ENCODE data around the gene NFIA. TPM values are rescaled to one million over a fixed set of nuclear protein-coding genes. Genes with fewer than 3 reads are reported as not detected.

Gene NFIA
- total RNA-seq, 4 donors from 2014 or later, result 32.0 to 160 (median 32.9) TPM

DNA sequence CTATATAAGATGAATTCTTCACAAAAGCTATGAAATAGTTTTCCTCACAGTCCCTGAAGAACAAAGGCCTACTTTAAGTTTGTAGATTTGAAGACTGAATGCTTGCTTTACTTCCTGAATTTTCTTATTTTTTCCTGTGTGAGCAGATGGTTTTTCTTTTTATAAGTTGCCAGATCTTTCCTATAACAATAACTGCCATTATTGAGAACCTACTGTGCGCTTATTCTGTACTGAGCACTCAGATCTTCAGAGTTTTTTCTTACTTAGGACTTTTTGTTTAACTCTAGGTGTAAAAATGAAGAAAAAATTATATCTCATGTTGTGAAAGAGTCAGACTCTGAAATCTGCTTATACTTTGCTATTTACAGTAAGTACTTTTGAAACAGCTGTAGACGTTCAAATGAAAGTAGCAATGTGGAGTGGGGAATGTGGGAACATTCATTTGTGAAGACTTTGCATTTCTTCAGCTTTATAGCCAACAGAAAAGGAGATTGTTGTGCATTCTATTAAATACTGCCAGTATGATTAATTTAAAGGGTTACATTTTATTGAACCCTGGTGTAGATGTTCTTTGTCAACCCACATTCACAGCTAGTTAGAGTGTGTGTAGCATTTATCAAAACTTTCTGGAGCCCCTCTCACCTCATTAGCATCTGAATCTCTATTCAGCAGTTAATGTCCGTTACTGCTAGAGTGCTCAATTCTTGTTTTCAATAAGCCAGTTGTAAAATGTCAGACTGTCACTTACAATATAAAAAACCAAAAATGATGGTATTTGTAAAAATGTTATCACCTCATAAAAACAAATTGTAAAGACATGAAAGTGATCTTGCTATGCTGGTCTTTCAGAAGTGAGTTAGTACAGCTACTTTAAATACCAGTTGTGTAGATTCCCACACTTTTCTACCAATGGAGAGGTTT, 29.0 kb downstream of the NFIA start:
- no peak for DNase-seq
- Histone ChIP-seq H3K27me3 (no peaks in the 10 kb centered on the region), H3K4me3 (no peak overlapping the region), H3K9me3 (no peaks in the 10 kb centered on the region), H3K36me3 (no peaks in the 10 kb centered on the region), H3K4me1 (no peaks in the 10 kb centered on the region), H3K27ac (no peak overlapping the region)
- no peak for TF ChIP-seq POLR2A (IDR thresholded peaks at IDR 0.05)
- TF ChIP-seq, protein P1, sequence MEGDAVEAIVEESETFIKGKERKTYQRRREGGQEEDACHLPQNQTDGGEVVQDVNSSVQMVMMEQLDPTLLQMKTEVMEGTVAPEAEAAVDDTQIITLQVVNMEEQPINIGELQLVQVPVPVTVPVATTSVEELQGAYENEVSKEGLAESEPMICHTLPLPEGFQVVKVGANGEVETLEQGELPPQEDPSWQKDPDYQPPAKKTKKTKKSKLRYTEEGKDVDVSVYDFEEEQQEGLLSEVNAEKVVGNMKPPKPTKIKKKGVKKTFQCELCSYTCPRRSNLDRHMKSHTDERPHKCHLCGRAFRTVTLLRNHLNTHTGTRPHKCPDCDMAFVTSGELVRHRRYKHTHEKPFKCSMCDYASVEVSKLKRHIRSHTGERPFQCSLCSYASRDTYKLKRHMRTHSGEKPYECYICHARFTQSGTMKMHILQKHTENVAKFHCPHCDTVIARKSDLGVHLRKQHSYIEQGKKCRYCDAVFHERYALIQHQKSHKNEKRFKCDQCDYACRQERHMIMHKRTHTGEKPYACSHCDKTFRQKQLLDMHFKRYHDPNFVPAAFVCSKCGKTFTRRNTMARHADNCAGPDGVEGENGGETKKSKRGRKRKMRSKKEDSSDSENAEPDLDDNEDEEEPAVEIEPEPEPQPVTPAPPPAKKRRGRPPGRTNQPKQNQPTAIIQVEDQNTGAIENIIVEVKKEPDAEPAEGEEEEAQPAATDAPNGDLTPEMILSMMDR (IDR thresholded peaks at IDR 0.05), result no peak

DNA sequence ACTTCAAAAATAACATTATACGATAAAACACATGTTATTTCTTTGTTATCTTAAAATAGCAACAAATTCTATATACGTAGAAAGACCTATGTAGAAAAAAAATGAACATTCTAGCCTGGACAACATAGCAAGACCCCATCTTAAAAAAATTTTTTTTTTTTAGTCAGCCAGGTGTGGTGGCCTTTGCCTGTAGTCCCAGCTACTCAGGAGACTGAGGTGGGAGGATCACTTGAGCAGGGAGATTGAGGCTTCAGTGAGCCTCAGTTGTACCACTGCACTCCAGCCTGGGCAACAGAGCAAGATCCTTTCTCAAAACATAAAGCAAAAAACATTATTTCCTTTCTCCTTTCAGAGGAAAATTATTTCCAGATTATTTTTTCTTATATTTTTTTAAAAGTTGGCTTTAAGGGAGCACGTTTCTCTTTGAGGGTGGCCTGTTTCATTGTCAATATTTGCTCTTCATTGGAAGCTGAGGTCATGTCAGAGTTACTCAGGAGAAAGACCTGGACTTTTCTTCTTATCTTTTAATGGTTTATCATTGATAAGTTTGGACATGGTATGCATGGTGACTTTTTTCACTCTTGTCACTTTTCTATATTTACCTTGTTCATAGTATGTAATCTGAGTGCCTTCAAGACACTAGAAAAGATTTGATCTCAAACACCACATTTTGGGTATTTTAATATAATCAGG, 32.0 kb downstream of the NFIA start:
- H3K4me1 ChIP-seq, result peaks cover 0 to 8% (median 0%) of the 10 kb centered on the region in 4 donors
- H3K27ac ChIP-seq, result no peak overlapping the region
- no peaks in the 10 kb centered on the region for H3K27me3 ChIP-seq
- TF ChIP-seq, protein P1 (IDR thresholded peaks at IDR 0.05), result no peak
- no peak for TF ChIP-seq POLR2A (IDR thresholded peaks at IDR 0.05)
- H3K4me3 ChIP-seq, result no peak overlapping the region
- no peak for DNase-seq
- H3K36me3 ChIP-seq, result no peaks in the 10 kb centered on the region
- no peaks in the 10 kb centered on the region for H3K9me3 ChIP-seq

DNA sequence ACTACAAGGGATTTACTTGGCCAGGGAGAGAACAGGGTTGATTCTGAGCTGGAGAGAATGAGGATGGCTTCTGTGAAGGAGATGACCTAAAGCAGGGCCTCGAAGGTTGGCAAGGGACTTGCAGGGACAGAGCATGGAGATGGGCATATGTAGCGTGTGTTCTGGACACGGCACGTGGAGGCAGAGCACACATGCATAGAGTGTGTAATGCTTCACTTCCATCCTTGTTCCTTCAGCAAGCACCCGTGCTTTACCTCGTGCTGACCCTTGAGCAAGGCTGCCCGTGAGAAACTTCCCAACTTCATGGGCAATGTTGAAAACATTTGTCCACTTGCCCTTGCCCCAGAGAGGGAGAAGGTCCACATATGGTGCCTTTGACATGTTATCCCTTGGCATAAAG, 33.1 kb downstream of the NFIA start:
- no peak overlapping the region for H3K27ac ChIP-seq

DNA sequence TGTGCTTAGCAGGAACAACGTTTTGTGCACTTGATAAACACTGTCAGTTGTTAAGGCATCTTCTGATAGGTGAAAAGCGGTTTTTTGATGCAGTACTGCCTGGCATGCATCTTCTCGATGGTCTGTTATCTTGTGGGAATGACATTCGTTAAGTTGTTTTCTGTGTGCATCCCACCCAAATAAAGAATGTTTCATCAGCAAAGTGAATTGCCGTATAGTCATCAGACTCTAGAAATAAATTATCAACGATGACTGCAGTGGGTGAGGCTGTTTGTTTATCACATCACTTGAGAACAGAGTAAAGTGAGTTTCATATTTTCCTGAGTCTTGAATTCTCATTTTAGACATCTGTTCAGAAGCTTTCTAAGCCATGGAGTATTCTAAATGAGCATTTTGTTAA, 34.1 kb downstream of the NFIA start:
- peaks cover 0 to 21% (median 0%) of the 10 kb centered on the region in 4 donors for H3K4me1 ChIP-seq
- H3K4me3 ChIP-seq, result no peak overlapping the region
- DNase-seq, result no peak
- no peaks in the 10 kb centered on the region for H3K27me3 ChIP-seq
- no peak overlapping the region for H3K27ac ChIP-seq
- H3K9me3 ChIP-seq, result no peaks in the 10 kb centered on the region
- H3K36me3 ChIP-seq, result no peaks in the 10 kb centered on the region
- TF ChIP-seq, protein P1 (IDR thresholded peaks at IDR 0.05), result no peak
- TF ChIP-seq POLR2A (IDR thresholded peaks at IDR 0.05), result no peak

More for the DNA sequence above, 33.1 kb downstream of the NFIA start:
- no peak for TF ChIP-seq POLR2A (IDR thresholded peaks at IDR 0.05)
- TF ChIP-seq, protein P1 (IDR thresholded peaks at IDR 0.05), result no peak
- H3K36me3 ChIP-seq, result no peaks in the 10 kb centered on the region
- no peak for DNase-seq
- no peak overlapping the region for H3K4me3 ChIP-seq
- no peaks in the 10 kb centered on the region for H3K9me3 ChIP-seq
- H3K27me3 ChIP-seq, result no peaks in the 10 kb centered on the region
- peaks cover 0 to 19% (median 0%) of the 10 kb centered on the region in 4 donors for H3K4me1 ChIP-seq

DNA sequence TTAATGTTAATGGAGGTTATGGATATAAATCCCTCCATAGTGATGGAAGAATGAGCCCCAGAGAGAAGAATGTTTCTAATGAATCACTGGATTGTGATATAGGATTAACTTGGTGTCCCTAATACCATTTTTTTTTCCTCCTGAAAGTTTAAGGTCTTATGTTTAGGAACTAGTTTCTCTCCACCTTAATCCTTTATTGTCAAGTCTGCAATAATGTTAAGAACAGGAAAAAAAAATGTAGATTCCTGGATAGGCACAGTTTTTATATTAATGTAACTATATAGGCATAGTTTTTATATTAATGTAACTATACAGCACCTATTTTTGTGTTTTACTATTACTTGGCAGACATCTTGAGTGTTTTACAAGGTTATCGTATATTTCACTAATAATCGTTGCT, 34.9 kb downstream of the NFIA start:
- no peaks in the 10 kb centered on the region for H3K27me3 ChIP-seq
- H3K4me3 ChIP-seq, result no peak overlapping the region
- TF ChIP-seq, protein P1 (IDR thresholded peaks at IDR 0.05), result no peak
- no peak for TF ChIP-seq POLR2A (IDR thresholded peaks at IDR 0.05)

More for the DNA sequence above, 34.9 kb downstream of the NFIA start:
- DNase-seq, result no peak
- Histone ChIP-seq H3K4me1 (peaks cover 0 to 21% (median 0%) of the 10 kb centered on the region in 4 donors), H3K36me3 (no peaks in the 10 kb centered on the region), H3K27ac (no peak overlapping the region), H3K9me3 (no peaks in the 10 kb centered on the region)

All from Peyer's patch (tissue), 4 donors.